ES-I3 (cell line): ENCODE results near the gene TAX1BP3.

Experiments used
- H3K36me3 ChIP-seq: 2 replicates; pipeline ENCODE4 v1.6.1; 2013; ENCODE audit warnings: mild to moderate bottlenecking, low read length, control low read depth, moderate library complexity; ENCODE audit not compliant: insufficient read depth
- H3K4me1 ChIP-seq: 2 replicates; pipeline ENCODE4 v1.6.1; 2013; ENCODE audit warnings: mild to moderate bottlenecking, control low read depth, low read length; ENCODE audit not compliant: insufficient read depth
- H3K9ac ChIP-seq: 2 replicates; pipeline ENCODE4 v1.6.1; 2013; ENCODE audit warnings: low read depth, mild to moderate bottlenecking, low read length, moderate library complexity
- H3K9me3 ChIP-seq: 2 replicates; pipeline ENCODE4 v1.6.1; 2013; ENCODE audit warnings: mild to moderate bottlenecking, low read length, moderate library complexity; ENCODE audit not compliant: control insufficient read depth, insufficient read depth

The TAX1BP3 gene

DNA sequence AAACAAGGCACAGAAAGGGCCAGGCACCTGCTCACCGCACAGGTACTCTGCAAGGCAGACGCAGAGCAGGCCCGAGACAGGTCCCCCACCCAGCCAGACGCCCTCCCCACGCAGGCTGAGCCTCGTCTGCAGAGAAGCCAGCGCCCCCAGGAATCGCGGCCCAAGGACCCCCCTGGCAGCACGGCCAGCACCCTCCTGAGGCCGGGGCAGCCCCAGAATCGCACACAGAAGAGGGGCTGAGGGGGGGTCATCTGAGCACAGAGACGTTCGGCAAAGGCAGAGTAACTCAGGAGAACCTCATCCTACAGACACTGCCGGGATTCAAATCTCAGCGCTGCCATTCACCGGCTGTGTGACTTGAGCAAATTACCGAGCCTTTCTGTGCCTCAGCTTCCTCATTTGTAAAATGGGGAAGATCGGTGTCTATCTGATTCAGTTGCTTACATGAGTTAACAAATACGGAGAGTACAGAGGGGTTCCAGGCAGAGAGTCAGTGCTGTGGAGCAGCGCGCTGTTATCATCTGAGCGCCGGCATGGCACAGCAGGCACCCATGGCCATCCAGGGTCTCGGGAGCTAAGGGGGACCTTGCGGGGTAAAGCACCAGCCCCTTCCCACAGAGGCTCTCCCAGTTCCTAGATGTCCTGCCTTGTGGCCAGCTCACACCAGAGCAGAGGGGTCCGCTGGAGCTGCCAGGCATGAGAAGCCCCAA, 10.6 kb upstream of the TAX1BP3 start:
- Histone ChIP-seq H3K9ac (no peak overlapping the region), H3K4me1 (no peaks in the 10 kb centered on the region; the same call in 1 of the 2 replicates), H3K36me3 (no peaks in the 10 kb centered on the region), H3K9me3 (no peaks in the 10 kb centered on the region)

DNA sequence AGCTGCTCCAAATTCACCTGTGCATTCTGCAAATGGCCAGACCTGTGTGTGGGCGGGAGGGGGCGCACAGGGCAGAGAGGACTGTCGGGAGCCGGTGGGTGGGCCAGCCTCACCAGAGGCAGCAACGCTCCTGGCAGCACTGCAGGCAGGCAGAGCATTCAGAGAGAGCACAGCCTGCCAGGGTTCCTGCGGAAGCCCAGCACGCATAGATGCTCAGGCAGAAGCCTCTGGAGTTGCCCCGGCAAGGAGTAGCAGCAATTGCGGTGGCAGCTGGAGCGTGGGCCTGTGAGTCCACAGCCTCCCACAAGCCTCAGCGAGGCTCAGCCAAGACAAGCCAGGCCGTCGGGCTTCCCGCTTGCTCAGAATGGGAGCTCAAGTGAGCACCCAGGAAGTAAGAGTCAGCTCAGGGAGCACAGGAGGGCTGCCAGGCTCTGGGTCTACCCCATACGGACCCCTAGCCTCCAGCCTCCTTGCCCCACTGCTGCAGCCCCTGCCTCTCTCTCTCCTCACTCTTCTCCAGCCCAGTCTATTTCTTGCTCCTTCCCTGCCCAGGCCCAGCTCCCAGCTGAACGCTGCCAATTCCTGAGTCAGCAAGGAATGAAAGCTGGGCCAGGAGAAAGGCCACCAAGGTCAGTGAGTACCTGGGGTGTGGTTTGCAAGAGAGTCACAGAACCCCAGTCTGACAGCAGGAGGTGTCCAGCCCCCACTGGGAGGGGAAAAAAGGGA, 9.9 kb upstream of the TAX1BP3 start:
- Histone ChIP-seq H3K4me1 (peaks cover 5% of the 10 kb centered on the region; the same call in 1 of the 2 replicates), H3K36me3 (no peaks in the 10 kb centered on the region), H3K9ac (no peak overlapping the region), H3K9me3 (no peaks in the 10 kb centered on the region)

DNA sequence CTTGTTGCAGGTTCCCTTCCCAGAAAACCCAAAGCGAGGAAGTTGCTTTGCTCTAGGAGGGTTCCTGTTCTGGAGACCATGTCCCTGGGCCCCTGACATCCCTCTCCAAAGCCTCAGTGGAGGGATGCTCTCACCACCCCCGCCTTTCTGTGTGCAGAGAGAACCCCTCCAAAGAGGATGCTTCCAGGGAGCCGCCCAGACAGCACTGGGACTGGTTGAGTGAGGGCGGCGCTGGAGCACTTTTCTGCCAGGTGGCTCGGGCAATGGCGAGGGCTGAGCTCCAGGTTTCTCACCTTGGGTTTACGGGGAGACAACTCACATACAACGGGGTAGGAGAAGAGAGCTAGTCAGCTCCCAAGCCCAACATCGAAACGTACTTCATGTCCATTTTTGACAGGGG, 7.5 kb upstream of the TAX1BP3 start:
- Histone ChIP-seq H3K36me3 (no peaks in the 10 kb centered on the region), H3K9ac (no peak overlapping the region), H3K4me1 (peaks cover 6% of the 10 kb centered on the region; the same call in 1 of the 2 replicates), H3K9me3 (no peaks in the 10 kb centered on the region)

DNA sequence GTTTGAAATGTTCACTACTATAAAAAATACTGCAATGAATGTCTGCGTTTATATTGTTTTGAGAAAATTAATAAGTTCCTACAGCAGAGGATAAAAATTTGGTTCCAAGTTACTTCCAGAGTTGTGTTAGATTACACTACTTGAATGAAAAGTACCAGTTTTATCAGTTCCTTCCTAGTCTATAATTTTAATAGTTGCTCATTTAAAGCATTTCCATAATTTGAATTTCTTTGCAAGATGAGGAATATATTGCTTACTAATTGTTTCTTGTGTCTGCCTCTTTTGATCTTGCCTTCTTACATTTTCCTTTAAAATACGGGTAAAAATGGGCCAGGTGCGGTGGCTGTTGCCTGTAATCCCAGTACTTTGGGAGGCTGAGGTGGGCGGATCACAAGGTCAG, 4.2 kb upstream of the TAX1BP3 start:
- H3K9ac ChIP-seq = no peak overlapping the region
- no peaks in the 10 kb centered on the region for H3K36me3 ChIP-seq
- peaks cover 6% of the 10 kb centered on the region; the same call in 1 of the 2 replicates for H3K4me1 ChIP-seq
- no peaks in the 10 kb centered on the region for H3K9me3 ChIP-seq

DNA sequence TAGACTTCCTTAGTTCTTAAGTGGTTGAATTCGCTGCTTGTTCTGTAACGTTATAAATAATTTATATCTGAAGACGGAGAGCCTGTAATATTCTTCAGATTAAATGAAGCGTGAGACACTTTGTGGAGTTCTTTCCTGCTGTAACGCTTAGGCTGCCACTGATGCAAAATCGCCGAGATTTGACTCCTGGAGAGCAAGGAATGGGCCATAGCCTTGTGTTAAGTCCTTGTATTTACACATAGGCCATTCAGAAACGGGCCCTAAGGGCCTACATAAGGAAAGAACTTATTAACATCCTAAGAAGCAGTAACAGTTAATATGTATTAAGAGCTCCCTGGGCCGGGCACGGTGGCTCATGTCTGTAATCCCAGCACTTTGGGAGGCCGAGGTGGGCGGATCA, 1.2 kb upstream of the TAX1BP3 start:
- Histone ChIP-seq H3K9ac (peak overlapping the region; percentile 91), H3K9me3 (no peaks in the 10 kb centered on the region), H3K4me1 (peaks cover 6% of the 10 kb centered on the region; the same call in 1 of the 2 replicates), H3K36me3 (no peaks in the 10 kb centered on the region; the same call in 1 of the 2 replicates)

DNA sequence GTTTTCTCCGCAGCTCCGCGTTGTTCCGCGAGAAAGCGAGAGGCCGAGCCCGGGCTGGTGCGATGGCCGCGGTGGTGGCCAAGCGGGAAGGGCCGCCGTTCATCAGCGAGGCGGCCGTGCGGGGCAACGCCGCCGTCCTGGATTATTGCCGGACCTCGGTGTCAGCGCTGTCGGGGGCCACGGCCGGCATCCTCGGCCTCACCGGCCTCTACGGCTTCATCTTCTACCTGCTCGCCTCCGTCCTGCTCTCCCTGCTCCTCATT, 638 bp upstream of the TAX1BP3 start:
- peaks cover 6% of the 10 kb centered on the region; the same call in 1 of the 2 replicates for H3K4me1 ChIP-seq
- H3K36me3 ChIP-seq = no peaks in the 10 kb centered on the region; the same call in 1 of the 2 replicates
- no peaks in the 10 kb centered on the region for H3K9me3 ChIP-seq
- H3K9ac ChIP-seq = peak overlapping the region; percentile 91

DNA sequence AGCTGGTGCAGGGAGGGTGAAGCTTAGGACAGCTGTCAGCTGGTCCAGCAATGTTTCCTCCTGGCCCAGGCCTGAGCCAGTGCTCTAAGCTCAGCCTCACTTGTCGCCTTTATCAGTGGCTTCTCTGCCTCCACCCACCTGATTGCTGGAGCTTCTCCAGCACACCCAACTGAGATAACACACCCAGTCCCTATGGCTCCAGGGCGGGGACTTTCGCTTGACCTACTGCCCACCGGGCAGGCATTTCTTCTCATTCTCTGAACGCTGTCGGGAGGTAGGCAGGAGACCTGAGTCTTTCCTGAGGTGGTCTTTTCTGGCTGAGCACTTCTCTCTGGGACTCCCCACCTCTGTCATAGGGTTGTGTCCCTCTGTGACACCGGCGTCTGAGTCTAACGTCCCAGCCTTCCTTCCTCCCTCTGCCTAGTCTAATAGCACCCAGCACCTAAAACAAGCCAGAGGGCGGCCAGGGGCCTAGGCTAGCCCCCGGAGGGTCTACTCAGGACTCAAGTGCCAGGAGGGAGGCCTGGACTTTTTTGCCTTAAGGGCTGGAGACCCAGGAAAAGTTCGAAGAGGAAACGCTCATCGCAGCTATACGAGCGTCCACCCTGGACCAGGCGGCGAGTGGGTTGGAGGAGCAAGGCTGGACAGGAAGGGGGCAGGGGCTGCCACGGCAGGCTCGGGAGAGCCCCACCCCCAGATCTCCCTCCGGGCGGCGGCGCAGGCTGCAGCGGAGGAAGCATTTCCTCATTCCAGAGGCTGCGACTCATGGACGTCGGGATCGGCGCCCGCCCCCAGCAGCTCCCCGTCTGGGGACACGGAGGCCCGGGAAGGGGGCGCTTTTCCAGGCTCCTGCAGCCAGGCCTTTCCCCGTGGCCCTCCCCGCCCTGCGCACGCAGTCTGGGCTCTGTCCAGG, 756 bp downstream of the TAX1BP3 start:
- peak overlapping the region; percentile 91 for H3K9ac ChIP-seq
- H3K4me1 ChIP-seq = no peaks in the 10 kb centered on the region
- no peaks in the 10 kb centered on the region; the same call in 1 of the 2 replicates for H3K36me3 ChIP-seq
- H3K9me3 ChIP-seq = no peaks in the 10 kb centered on the region

DNA sequence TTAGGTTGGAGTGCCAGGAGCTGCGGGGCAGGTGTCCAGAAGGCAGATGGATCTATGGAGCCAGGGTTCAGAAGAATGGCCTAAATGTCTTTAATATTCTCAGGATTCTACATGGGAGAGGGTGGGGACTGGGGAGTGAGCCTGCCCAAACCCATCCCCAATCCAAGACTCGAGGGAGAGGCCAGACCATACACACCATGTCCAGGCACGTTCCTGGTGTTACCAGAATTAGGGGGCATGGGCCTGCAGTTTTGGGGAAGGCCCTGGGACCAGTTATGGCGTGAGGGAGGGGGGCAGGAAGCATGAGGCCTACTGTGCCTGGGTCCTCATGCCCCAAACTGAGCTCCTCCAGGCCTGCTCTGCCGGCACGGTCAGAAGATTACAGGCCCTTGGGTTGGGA, 1.9 kb downstream of the TAX1BP3 start:
- no peak overlapping the region for H3K9ac ChIP-seq
- H3K36me3 ChIP-seq = no peaks in the 10 kb centered on the region; the same call in 1 of the 2 replicates

DNA sequence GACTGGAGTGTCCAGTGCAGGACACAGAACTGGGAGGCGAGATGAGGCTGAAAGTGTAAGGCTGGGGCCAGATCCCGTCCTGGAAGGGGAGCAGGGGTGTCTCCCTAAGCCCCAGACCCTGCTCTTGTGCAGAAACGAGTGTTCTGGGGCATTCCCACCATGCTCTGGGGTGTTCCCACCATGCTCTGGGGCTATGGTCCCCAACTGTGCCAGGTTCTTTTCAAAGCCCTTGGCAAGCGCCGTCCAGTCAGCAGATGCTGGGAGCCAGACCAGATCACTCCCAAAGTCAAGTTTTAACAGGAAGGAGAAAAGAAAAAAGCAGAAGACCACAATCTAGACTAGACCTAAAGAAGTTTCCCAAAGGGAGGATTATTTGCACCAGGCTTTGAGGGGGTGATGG, 2.5 kb downstream of the TAX1BP3 start:
- H3K36me3 ChIP-seq = no peaks in the 10 kb centered on the region; the same call in none of the 2 replicates
- H3K9me3 ChIP-seq = no peaks in the 10 kb centered on the region
- H3K4me1 ChIP-seq = no peaks in the 10 kb centered on the region
- no peak overlapping the region for H3K9ac ChIP-seq

More for the DNA sequence above, 1.9 kb downstream of the TAX1BP3 start:
- no peaks in the 10 kb centered on the region for H3K9me3 ChIP-seq
- no peaks in the 10 kb centered on the region for H3K4me1 ChIP-seq

DNA sequence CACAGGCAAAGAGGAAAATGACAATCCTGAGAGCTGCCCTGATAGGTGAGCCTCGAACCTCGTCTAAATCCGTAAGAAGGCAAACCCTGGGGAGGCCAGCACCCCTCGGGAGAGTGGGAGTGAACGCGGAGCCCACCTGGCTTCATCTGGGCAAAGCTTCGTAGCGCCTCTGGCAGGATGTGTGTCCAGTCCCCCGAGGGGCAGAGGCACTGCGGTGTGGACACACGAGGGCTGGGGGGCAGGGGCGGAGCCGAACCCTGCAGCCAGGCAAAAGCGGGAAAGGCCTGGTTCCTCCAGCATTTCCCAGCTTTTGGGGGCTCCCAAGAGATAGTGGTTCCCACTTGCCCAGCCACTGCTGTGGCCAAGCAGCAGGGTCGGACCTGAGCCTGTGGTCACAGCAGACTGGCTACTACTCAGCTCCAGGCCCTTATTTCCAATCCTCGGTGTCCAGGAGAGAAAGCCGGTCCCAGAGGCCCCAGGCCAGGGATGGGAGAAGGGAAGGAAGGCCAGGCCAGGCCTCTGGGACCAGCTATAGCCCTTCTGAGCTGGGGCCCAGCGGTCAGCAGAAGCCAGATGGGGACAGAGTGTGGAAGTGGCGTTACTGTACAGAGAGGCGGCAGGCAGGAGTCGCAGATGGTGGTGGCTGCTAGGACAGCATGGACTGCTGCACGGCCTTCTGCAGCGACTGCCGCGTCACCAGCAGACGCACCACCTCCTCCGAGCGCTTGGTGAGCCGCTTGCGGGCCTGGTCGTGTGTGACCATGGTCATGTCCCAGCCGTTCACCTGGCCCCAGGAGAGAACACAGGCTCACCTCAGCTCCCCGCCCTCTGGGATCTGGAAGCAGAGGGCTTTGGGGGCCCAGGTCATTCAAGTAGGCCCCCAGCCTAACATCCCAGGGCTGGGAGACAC, 5.0 kb downstream of the TAX1BP3 start:
- no peaks in the 10 kb centered on the region; the same call in 1 of the 2 replicates for H3K4me1 ChIP-seq
- H3K36me3 ChIP-seq = no peaks in the 10 kb centered on the region; the same call in none of the 2 replicates

DNA sequence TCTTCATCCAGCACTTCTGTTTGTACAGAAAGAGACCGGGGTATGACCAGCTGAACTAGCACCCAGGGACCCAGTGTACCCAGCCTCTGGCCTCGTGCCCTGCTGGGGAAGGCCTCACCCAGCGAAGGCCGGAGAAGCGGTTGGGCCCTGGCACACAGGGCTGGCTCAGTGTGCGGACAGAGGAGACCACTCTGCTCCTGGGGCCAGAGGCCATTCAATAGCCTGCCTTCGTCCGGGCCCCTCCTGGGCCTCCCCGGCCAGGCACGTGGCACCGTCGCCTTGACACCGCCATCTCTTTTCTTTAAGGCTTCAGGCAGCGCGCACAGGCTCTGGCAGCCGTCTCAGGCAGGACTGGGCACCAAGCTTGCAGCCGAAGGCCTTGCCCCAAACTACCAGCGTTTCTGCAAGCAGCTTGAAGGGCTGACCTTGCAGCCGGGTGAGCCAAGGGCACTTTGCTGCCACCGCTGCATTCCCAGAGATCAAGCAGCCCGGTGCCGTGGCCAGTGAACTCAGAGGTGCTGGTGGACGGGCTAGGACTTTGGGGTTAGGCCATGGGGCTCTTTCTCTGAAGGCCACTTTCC, 8.0 kb downstream of the TAX1BP3 start:
- Histone ChIP-seq H3K36me3 (no peaks in the 10 kb centered on the region; the same call in 1 of the 2 replicates), H3K9ac (no peak overlapping the region)

More for the DNA sequence above, 5.0 kb downstream of the TAX1BP3 start:
- no peak overlapping the region for H3K9ac ChIP-seq
- no peaks in the 10 kb centered on the region for H3K9me3 ChIP-seq

DNA sequence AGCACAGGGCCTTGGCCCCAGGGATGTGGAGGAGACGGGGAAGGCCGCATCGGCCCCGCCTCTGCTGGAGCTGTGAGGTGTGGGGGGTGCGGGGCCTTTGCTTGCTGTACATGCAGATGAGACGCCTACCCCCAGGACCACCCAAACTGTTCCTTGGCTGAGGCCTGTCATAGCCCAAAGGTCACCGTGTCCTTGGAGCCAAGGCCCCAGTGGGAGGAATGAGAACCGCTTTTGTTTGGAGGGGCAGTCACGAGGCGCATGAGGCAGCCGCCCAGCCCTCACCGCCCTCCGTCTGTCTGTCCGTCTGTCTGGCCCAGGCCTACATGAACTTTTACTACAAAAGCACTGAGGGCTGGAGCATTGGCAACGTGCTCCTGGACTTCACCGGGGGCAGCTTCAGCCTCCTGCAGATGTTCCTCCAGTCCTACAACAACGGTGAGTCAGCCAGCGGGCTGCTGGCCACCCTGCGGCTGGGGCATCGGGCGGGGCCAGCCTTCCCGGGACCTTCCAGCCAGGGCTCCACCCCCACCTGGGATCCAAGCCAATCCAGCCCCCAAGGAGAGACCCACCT, 8.8 kb downstream of the TAX1BP3 start:
- Histone ChIP-seq H3K9ac (no peak overlapping the region), H3K4me1 (no peaks in the 10 kb centered on the region; the same call in 1 of the 2 replicates), H3K36me3 (no peaks in the 10 kb centered on the region; the same call in 1 of the 2 replicates), H3K9me3 (no peaks in the 10 kb centered on the region)

More for the DNA sequence above, 8.0 kb downstream of the TAX1BP3 start:
- H3K9me3 ChIP-seq = no peaks in the 10 kb centered on the region
- H3K4me1 ChIP-seq = no peaks in the 10 kb centered on the region; the same call in 1 of the 2 replicates
